Non-pigmented ciliary epithelial cell (primary cell): ENCODE results near the gene INTS1.

Experiments used
- DNase-seq: peaks from one replicate; pipeline ENCODE4 v3.0.0-alpha.2; 2010; ENCODE audit warnings: low read depth

The INTS1 gene

DNA sequence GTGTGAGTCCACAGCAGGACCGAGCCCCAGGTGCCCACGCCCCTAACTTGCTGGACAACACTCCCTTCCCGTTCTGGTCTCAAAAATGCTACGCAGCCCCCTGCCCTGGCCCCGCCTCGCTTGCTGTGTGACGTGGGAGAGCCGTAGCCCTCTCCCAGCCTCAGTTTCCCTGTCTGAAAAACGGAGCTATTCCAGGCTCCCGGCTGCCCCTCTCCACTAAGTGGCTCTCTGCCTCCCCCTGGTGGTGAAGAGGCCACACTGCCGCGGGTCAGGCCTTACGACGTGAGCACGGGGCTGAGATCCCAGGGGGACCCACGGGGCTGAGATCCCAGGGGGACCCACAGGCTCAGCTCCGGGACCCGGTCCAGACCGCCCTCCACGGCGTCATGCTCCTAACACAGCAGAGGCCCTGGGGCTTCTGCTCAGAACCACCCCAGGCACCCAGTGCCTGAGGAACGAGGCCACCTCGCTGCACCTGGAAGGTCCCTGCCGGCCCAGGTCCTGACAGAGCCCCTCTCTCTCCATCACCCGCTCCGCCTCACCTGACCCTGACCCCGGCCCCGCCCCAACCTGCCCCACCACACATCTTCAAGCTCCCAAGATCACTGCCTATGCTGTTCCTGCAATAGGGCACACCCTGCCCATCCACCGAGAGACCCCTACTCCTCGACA is 71.6 kb downstream of the INTS1 start:
- no peak for DNase-seq

DNA sequence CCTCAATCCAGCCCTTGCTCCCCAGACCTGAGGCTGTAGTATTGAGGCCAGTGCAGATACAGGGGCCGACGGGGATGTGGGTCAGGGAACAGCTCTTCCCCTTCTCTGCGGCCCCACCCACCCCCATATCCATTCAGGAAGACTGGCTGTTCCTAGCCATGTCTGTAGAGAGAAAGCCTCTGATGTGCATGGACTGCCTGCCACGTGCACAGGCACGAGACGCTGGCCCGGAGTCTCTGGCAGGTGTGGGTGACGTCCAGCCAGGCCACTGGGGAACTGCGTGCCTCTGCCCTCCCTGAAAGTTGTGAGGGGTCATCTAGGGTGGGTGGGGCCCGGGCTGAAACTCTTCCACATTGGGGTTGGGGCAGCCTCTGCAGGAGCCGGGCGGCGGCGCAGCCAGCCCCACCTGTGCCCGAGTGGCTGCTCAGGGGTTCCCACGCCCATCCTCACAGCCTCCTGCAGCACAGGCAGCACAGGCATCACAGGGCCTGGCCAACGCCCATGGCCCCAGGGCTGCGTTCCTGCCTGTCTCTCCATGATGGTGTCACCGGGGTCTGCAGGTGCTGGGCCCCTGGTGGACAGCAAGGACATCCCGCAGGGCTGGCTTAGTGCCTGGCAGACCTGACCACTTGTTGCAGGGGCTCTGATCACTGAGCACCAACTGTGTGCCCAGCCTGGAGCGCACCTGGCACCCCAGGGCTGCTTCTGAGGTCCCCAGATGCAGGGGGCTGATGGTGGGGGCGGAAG is 72.4 kb downstream of the INTS1 start:
- no peak for DNase-seq

DNA sequence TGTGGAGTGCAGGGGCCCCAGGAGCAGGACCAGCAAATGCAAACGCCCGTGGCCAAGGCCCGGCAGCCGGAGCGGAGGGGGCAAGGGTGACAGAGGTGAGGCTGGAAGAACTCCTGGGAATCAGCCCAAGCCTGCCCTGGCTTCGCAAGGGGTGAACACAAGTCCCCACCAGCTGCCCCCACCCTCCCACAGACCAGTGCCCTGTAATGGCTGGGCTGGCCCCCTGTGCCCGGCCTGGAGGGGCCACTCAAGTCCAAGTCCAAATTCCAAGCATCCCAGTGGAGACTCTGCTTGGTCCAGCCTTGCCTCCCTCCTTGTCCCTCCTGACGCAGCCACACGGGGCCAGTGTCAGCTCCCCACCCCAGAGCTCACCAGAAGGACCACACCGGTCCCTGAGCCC is 73.0 kb downstream of the INTS1 start:
- no peak for DNase-seq

DNA sequence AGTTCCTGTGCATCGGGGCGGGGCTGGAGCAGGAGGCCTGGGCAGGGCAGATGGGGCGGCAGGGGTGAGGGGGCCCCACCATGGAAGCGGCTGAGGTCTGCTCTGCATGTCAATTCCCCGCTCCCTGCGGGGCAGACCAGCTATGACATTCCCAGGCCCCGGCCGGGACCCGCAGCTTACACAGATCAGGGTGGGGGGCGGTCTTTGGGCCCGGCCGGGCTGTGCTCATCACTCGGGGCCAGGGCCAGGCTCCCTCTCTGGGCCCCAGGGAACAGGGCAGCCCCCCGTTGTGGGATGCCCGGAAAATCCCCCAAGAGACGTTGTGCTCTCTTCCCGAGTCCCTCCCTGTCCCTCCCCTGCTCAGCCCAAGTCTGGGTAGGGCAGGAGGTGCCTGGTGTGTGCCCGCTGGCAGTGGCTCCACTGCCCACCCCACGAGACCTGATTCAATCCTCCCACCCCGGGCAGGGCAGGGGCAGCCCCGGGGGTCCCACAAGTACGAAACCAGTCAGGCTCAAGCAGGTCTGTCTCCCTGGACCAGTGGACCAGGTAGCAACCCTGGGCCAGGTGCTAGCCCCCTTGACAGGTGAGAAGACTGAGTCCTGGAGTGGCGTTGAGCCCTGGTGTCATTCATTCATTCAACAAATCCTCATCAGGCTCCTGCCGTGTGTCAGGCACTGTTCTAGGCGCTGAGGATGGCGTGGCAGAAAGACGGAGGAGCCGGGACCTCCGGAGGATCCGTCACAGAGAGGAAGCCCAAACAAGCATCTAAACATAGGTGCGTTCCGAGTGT is 73.9 kb downstream of the INTS1 start:
- no peak for DNase-seq

DNA sequence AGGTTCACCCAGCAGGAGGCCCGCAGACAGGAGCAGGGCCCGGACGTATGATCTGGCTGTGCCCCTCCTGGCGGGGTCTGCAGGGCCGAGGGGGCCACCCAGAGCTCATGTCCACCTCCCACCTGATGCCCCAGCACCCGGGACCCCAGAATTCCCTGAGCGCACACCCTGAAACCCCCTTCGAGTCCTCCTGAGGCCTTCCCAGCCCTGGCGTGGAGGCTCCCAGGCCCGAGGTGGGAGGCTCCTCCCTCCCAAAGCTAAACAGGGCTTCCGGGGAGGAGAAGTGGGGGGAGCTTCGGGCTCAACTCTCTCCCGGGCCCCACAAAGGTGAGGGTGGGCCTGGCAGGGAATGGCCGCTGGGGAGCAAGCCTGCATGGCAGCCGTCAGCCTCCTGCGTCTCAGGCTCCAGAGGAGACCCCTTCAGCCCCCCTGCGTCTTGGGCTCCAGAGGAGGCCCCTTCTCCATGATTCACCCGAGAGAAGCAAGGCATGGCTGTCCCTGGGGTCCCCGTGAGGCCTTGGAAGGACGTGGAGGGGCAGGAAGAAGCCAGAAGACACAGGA is 75.2 kb downstream of the INTS1 start:
- no peak for DNase-seq

DNA sequence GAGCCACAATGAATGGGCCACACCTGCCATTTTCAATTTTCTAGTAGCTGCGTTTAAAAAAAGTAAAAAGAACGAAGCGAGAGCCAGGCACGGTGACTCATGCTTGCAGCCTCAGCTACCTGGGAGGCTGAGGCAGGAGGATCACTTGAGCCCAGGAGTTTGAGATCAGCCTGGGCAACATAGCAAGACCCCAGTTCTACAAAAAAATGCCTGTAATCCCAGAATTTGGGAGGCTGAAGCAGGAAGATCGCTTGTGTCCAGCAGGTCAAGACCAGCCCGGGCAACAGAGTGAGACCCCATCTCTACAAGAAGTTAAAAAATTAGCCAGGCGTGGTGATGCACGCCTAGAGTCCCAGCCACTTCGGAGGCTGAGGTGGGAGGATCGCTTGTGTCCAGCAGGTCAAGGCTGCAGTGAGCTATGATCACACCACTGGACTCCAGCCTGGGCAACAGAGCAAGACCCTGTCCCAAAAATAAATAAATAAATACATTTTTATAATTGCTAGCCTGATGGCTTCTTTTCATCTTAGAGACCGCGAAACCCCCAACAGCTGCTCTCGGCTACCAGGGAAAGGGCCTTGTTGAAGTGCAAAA is 77.0 kb downstream of the INTS1 start:
- DNase-seq, result no peak

DNA sequence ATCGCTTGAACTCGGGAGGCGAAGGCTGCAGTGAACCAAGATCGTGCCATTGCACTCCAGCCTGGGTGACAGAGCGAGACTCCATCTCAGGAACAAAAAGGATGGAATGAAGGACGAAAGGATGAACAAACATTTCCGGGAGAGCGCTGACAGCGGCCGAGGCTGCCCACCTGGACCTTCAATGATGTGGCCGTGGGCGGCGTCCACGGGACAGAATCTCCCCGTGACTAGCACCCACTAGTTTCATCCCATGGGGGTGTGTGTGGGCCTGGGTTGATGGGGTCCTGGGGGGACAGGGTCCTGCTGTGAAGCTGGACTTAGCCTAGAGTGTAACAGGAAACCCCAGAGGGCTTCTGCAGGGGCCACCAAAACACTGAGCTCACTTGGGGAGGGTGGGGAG is 77.7 kb downstream of the INTS1 start:
- no peak for DNase-seq

DNA sequence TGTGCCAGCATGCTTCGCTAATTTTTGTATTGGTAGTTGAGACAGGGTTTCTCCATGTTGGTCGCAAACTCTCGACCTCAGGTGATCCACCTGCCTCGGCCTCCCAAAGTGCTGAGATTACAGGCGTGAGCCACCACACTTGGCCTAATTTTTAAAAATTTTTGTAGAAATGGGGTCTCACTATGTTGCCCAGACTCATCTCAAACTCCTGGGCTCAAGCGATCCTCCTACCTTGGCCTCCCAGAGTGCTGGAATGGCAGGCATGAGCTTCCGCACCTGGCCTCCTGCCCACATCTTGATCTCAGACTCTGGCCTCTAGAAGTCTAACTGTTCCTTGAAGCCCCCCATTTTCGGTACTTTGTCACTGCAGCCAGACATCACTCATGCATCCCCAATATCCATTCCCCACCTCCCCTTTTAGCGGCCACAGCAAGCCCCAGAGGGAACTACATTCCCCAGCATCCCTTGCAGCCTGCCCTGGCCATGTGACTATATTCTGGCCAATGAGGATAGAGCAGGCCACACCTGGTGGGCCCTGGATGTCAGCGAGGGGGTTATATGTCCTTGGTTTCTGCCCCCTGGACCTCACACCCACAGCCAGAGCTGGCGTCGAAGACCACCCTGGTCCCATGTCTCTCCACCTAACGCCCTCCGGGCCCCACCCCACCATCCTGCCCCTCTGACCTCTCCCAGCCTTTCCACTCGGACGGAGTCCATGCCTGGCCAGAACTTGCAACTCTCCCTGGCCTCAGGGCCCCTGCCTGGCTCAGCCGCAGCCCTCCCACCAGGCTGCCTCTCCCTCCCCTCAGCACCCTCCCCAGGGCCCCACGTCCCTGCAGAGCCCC is 78.7 kb downstream of the INTS1 start:
- DNase-seq, result no peak

DNA sequence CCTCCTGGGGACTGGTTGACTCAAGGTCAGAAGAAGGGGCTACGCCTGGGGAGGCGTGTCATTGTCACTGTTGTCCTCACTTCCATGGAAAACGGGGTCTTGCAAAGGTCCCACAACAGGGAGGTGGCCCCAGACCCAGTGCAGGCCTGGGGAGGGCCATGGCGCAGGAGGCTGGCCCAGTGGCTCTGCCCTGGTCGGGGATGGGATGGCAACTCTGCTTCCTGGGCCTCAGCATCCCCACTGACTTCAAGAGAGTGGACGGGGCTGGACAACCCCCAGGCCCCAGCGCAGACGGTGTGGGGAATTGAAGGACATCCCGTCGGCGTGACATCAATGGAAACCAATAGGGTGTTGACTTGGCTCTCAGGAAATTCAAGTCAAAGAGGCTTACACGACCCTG is 80.1 kb downstream of the INTS1 start:
- no peak for DNase-seq

DNA sequence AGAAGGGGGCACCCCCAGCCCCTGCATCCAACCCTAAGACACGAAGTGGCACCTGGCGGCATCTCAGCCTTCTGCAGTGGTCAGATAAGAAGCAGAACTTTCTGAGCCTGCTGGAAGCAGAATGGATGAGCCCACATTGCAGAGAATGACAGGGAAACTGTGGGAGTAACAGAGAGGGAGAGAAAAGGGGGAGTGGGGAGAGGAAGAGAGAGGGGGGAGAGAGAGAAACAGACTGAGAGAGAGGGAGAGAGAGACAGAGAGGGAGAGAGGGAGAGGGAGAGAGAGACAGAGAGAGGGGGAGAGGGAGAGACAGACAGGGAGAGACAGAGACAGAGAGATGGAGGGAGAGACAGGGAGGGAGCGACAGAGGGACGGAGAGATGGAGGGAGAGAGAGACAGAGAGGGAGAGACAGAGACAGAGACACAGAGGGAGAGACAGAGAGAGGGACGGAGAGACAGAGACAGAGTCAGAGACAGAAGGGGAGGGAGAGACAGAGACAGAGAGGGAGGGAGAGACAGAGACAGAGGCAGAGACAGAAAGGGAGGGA is 80.9 kb downstream of the INTS1 start:
- no peak for DNase-seq

DNA sequence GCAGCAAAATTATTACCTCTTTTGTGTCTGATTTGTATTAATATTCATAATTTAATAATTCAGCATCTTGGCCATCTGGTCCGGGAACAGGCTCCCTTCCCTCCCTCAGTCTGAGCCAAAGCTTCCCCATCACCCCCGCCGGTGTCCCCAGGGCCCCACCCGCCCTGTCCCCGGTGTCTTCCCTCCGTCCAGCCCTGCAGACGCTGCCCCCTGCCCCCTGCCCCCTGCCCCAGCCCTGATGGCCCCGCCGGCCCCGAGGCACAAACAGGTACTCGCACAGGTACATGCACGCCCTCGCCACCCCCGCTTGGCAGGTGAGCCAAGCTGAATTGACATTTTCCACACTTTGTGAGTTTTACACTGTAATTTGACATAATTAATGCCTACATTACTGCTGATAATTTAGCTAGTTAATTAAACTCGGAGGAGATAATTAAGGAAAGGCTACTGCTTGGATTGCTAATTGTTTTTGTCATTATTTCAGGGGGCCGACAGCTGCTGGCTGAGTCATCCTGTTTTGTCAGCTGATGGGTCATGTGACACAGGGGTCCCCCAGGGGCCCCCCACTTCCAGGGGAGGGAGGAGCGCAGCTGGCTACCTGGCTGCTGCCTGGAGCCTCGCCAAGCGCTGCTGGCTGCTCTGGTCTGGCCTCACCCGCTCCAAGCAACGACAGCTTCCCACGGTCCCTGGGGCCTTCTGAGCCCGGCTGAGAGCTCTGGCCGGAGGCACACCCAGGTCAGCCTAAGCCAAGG is 81.5 kb downstream of the INTS1 start:
- DNase-seq, result no peak

DNA sequence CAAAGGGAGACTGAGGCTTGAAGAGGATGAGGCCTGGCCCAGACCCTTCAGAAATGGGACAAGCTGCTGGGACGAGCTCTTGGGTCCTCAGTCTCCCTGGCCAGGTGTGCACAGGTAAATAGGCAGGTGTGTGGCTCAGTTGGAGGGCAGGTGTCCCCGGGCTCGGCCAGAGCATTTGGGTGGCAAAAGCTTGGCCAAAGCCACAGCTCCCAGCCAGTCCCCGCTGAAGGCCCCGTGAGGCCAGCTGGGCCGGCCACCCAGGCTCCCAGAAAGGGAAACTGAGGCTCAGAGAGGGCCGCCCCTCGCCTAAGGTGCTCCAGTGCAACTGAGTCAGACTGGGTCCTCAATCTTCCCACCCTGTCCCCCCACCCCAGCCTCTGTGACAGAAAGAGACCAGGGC is 82.2 kb downstream of the INTS1 start:
- DNase-seq, result no peak

DNA sequence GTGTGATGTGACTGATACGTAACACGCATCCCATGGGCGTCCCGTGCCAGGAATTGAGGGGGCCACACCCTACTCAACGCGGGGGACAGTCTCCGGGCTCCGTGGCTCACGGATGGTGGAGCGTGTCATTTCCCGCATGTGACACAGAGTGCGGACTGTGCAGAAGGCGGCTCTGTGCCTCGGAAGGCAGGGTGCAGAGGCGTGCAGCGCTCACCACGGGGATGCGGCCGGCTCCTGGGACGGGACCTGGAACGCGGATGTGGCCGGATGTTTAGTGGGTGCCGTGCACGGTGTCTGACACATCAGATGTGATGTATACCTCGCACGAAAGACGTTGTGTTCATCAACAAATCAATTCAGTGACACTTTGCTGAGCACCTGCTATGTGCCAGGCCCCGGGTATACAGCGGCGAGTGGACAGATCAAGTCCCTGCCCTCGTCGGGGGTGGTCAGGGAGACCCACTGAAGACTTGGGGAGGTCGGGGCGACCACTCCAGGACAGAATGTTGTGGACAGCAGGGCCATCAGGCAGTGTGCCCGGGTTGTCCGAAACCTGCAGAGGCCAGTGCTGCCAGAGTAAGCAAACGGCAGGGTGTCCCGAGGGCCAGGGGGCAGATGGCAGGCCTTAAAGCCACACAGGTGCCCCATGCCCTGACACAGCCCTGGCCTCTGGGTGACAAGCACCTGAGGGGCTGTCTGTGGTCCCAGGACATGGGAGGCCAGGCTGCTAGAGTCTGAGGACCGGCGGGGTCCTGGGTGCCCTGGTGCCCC is 83.0 kb downstream of the INTS1 start:
- DNase-seq, result no peak
